HEK293T (cell line): ENCODE measurements around the gene AQP12B.

Experiments
- BHLHE40 ChIP-seq: fragments of 450-650 bp; IDR thresholded peaks from 2 replicates; pipeline ENCODE4 v1.6.1; 2016; ENCODE audit warnings: mild to moderate bottlenecking, moderate library complexity, borderline replicate concordance
- ELF4 ChIP-seq: fragments of 450-650 bp; IDR thresholded peaks from 2 replicates; pipeline ENCODE4 v1.6.1; 2017; ENCODE audit warnings: antibody characterized with exemption
- FOXA1 ChIP-seq: fragments of 450-650 bp; IDR thresholded peaks from 2 replicates; pipeline ENCODE4 v1.6.1; 2016; ENCODE audit warnings: mild to moderate bottlenecking
- FOXK2 ChIP-seq: fragments of 450-650 bp; IDR thresholded peaks from 2 replicates; pipeline ENCODE4 v1.6.1; 2016; ENCODE audit warnings: mild to moderate bottlenecking
- FOXM1 ChIP-seq: fragments of 450-650 bp; IDR thresholded peaks from 2 replicates; pipeline ENCODE4 v1.6.1; 2017; ENCODE audit warnings: mild to moderate bottlenecking, borderline replicate concordance
- LEF1 ChIP-seq: fragments of 450-650 bp; IDR thresholded peaks from 2 replicates; pipeline ENCODE4 v1.6.1; 2017; ENCODE audit warnings: mild to moderate bottlenecking, borderline replicate concordance
- SP1 ChIP-seq: fragments of 450-650 bp; IDR thresholded peaks from 2 replicates; pipeline ENCODE4 v1.6.1; 2017
- SUZ12 ChIP-seq: fragments of 450-650 bp; IDR thresholded peaks from 2 replicates; pipeline ENCODE4 v1.6.1; 2016; ENCODE audit warnings: mild to moderate bottlenecking
- TARDBP ChIP-seq: fragments of 450-650 bp; IDR thresholded peaks from 2 replicates; pipeline ENCODE4 v1.6.1; 2016
- ZNF384 ChIP-seq: fragments of 450-650 bp; IDR thresholded peaks from 2 replicates; pipeline ENCODE4 v1.6.1; 2016

- TF ChIP-seq FOXM1 (no peak), BHLHE40 (no peak), FOXA1 (no peak), SUZ12 (no peak), TARDBP (no peak), SP1 (no peak), ZNF384 (no peak), LEF1 (no peak), FOXK2 (no peak), ELF4 (no peak)
Observed at GRCh38 chr2:240688553-240688919, 5.9 kb upstream of the AQP12B start.
